ENCODE data around the gene RAB7B. TPM values are rescaled to one million over a fixed set of nuclear protein-coding genes. Genes with fewer than 3 reads are reported as not detected.
"Not testable (repeated sequence)": the region's sequence is repeated elsewhere in the genome, so short reads cannot be mapped to it uniquely, and the experiment has no call there.

The RAB7B gene
- total and polyA plus RNA-seq, 2 donors (not counting 1 experiment from before 2014, with no cell fraction given) = 9.1 to 15.5 TPM

GRCh38 chr1:206000641-206001339 lies 2.4 kb downstream of the RAB7B start:
- H3K27ac ChIP-seq (ENCODE audit: insufficient read depth, low read length) = peak overlapping the region; percentile 43
- TF ChIP-seq EZH2 (IDR thresholded peaks at IDR 0.05; ENCODE audit: low read length, missing control alignments) = no peak
- TF ChIP-seq, protein P1, sequence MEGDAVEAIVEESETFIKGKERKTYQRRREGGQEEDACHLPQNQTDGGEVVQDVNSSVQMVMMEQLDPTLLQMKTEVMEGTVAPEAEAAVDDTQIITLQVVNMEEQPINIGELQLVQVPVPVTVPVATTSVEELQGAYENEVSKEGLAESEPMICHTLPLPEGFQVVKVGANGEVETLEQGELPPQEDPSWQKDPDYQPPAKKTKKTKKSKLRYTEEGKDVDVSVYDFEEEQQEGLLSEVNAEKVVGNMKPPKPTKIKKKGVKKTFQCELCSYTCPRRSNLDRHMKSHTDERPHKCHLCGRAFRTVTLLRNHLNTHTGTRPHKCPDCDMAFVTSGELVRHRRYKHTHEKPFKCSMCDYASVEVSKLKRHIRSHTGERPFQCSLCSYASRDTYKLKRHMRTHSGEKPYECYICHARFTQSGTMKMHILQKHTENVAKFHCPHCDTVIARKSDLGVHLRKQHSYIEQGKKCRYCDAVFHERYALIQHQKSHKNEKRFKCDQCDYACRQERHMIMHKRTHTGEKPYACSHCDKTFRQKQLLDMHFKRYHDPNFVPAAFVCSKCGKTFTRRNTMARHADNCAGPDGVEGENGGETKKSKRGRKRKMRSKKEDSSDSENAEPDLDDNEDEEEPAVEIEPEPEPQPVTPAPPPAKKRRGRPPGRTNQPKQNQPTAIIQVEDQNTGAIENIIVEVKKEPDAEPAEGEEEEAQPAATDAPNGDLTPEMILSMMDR (conservative IDR thresholded peaks at IDR 0.05 in 1 of 2, IDR thresholded peaks at IDR 0.05 in 1 of 2; ENCODE audit: low read depth in 1 of 2, low read length in 2 of 2) = no peak
- peaks cover 19% of the 10 kb centered on the region for H3K4me1 ChIP-seq (ENCODE audit: control insufficient read depth, extremely low read depth, insufficient read depth, low read length)
- H2AFZ ChIP-seq (ENCODE audit: low read length) = no peak overlapping the region
- no peaks in the 10 kb centered on the region for H3K27me3 ChIP-seq (ENCODE audit: control insufficient read depth, insufficient read depth, low read length)
- peak overlapping the region; percentile 19 for H3K4me2 ChIP-seq (ENCODE audit: extremely low read depth, insufficient read depth, low read length)
- H3K36me3 ChIP-seq (ENCODE audit: control insufficient read depth, insufficient read depth, low read length) = no peaks in the 10 kb centered on the region
- H3K4me3 ChIP-seq (replicated peaks in 1 of 4; ENCODE audit: control extremely low read depth in 1 of 4, insufficient read depth in 1 of 4, low read depth in 3 of 4, low read length in 4 of 4) = peak overlapping the region in 1 of 4 experiments; percentile 4
- no peak overlapping the region for H3K9ac ChIP-seq (ENCODE audit: insufficient read depth, low read length)
- DNase-seq (ENCODE audit: low read depth in 2 of 2) = peak in 1 of 2 donors; percentile 81
- no peaks in the 10 kb centered on the region for H3K79me2 ChIP-seq (ENCODE audit: control insufficient read depth, insufficient read depth, low read length)
- H4K20me1 ChIP-seq (ENCODE audit: control insufficient read depth, extremely low read depth, insufficient read depth, low read length) = no peaks in the 10 kb centered on the region
- no peaks in the 10 kb centered on the region for H3K9me3 ChIP-seq (ENCODE audit: control insufficient read depth, insufficient read depth, low read depth, low read length)

GRCh38 chr1:205998457-205999241 lies 4.5 kb downstream of the RAB7B start:
- peaks cover 17% of the 10 kb centered on the region for H3K4me1 ChIP-seq (ENCODE audit: control insufficient read depth, extremely low read depth, insufficient read depth, low read length)
- H3K4me2 ChIP-seq (ENCODE audit: extremely low read depth, insufficient read depth, low read length) = no peak overlapping the region
- no peak for TF ChIP-seq EZH2 (IDR thresholded peaks at IDR 0.05; ENCODE audit: low read length, missing control alignments)
- TF ChIP-seq, protein P1 (conservative IDR thresholded peaks at IDR 0.05 in 1 of 2, IDR thresholded peaks at IDR 0.05 in 1 of 2; ENCODE audit: low read depth in 1 of 2, low read length in 2 of 2) = no peak
- H3K9ac ChIP-seq (ENCODE audit: insufficient read depth, low read length) = no peak overlapping the region
- peak in 1 of 2 donors; percentile 12 for DNase-seq (ENCODE audit: low read depth in 2 of 2)
- no peak overlapping the region for H2AFZ ChIP-seq (ENCODE audit: low read length)
- H3K27ac ChIP-seq (ENCODE audit: insufficient read depth, low read length) = no peak overlapping the region
- no peaks in the 10 kb centered on the region for H3K36me3 ChIP-seq (ENCODE audit: control insufficient read depth, insufficient read depth, low read length)
- H3K27me3 ChIP-seq (ENCODE audit: control insufficient read depth, insufficient read depth, low read length) = no peaks in the 10 kb centered on the region
- H4K20me1 ChIP-seq (ENCODE audit: control insufficient read depth, extremely low read depth, insufficient read depth, low read length) = no peaks in the 10 kb centered on the region
- no peaks in the 10 kb centered on the region for H3K79me2 ChIP-seq (ENCODE audit: control insufficient read depth, insufficient read depth, low read length)
- no peak overlapping the region for H3K4me3 ChIP-seq (replicated peaks in 1 of 4; ENCODE audit: control extremely low read depth in 1 of 4, insufficient read depth in 1 of 4, low read depth in 3 of 4, low read length in 4 of 4)
- no peaks in the 10 kb centered on the region for H3K9me3 ChIP-seq (ENCODE audit: control insufficient read depth, insufficient read depth, low read depth, low read length)

DNA sequence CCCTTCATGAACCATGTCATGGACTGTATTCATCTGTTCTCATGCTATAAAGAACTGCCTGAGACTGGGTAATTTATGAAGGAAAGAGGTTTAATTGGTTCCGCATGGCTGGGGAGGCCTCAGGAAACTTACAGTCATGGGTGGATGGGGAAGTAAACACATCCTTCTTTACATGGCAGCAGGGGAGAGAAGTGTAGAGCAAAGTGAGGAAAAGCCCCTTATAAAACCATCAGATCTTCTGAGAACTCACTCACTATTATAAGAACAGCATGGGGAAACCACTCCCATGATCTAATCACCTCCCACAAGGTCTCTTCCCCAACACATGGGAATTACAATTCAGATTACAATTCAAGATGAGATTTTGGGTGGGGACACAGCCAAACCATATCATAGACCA lies 6.6 kb downstream of the RAB7B start:
- H3K4me2 ChIP-seq (ENCODE audit: extremely low read depth, insufficient read depth, low read length); H4K20me1 ChIP-seq (ENCODE audit: control insufficient read depth, extremely low read depth, insufficient read depth, low read length); H3K36me3 ChIP-seq (ENCODE audit: control insufficient read depth, insufficient read depth, low read length); H3K4me3 ChIP-seq (replicated peaks in 1 of 4; ENCODE audit: control extremely low read depth in 1 of 4, insufficient read depth in 1 of 4, low read depth in 3 of 4, low read length in 4 of 4); H3K9me3 ChIP-seq (ENCODE audit: control insufficient read depth, insufficient read depth, low read depth, low read length); H3K79me2 ChIP-seq (ENCODE audit: control insufficient read depth, insufficient read depth, low read length); H3K27ac ChIP-seq (ENCODE audit: insufficient read depth, low read length); DNase-seq (ENCODE audit: low read depth in 2 of 2); H2AFZ ChIP-seq (ENCODE audit: low read length); H3K9ac ChIP-seq (ENCODE audit: insufficient read depth, low read length); H3K4me1 ChIP-seq (ENCODE audit: control insufficient read depth, extremely low read depth, insufficient read depth, low read length); H3K27me3 ChIP-seq (ENCODE audit: control insufficient read depth, insufficient read depth, low read length): not testable (repeated sequence)
